ENCODE results near the gene MTURN. TPM values are rescaled to one million over a fixed set of nuclear protein-coding genes. Genes with fewer than 3 reads are reported as not detected.

The MTURN gene
- polyA plus RNA-seq, 2 of the 4 experiments (the other 2 are of a cell fraction) = 2.3 to 2.5 TPM

DNA sequence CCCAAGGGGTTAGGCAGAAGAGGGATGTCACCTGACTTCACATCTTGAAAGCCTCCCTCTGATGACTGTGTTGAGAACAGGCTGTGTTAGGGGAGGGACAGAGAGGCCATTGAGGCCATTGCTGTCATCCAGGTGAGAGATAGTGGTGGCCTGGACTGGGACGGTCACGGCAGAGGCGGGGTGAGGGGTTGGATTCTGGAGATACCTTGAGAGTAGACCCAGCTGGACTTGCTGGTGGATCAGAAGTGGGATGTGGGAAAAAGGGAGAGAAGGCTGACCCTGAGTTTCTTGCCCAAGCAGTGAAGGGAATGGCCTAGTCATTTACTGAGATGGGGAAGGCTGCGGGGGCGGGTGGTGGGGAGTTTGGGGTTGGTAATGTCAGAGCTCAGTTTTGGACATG, 13.6 kb downstream of the MTURN start:
- ATAC-seq = no peak

DNA sequence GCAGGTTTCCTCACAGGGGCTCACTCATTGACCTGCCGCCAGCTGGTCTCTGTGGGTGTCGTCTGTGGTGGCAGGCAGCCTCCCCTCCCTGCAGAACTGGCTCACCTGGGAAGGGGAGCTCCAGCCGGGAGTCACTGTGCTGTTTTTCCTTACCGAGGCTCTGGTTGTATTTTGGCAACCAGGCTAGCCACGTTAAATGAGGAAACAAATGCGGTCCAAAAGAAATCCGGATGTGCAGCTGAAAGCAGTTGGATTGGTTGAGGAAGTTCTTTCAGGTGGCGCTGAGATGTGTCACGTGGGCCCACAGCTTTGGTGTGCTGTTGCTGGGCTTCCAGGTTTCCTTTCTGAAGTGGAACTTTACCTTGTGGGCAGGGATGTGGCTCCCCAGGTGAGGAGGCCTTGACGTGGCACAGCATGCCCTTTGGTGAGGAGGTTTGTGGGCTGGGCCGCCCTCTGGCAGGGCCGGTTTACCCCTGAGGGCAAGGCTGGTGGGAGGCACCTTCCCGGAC, 14.2 kb downstream of the MTURN start:
- no peak for FAIRE-seq

More for the DNA sequence above, 13.6 kb downstream of the MTURN start:
- H3K9me3 ChIP-seq = no peaks in the 10 kb centered on the region
- TF ChIP-seq MAZ (IDR thresholded peaks at IDR 0.05; ENCODE audit: borderline replicate concordance, low read depth, low read length) (no peak), ZSCAN20 (CRISPR knock-in tag; IDR thresholded peaks at IDR 0.05) (no peak), KDM5A (IDR thresholded peaks at IDR 0.05) (no peak), ESRRA (IDR thresholded peaks at IDR 0.05; ENCODE audit: borderline replicate concordance, low read length) (no peak), TP53 (CRISPR knock-in tag; IDR thresholded peaks at IDR 0.05) (no peak), FOXS1 (CRISPR knock-in tag; IDR thresholded peaks at IDR 0.05) (no peak), NR3C1 (IDR thresholded peaks at IDR 0.05) (no peak), FOSB (CRISPR knock-in tag; IDR thresholded peaks at IDR 0.05) (no peak), RARB (CRISPR knock-in tag; IDR thresholded peaks at IDR 0.05) (no peak), CEBPB (IDR thresholded peaks at IDR 0.05) (no peak), RAD21 (conservative IDR thresholded peaks at IDR 0.05 in 1 of 2, IDR thresholded peaks at IDR 0.05 in 1 of 2) (no peak), CHD2 (IDR thresholded peaks at IDR 0.05; ENCODE audit: low read length, partially characterized antibody) (no peak), HOXA7 (CRISPR knock-in tag; IDR thresholded peaks at IDR 0.05) (no peak), HEYL (CRISPR knock-in tag; IDR thresholded peaks at IDR 0.05) (no peak), KDM1A (IDR thresholded peaks at IDR 0.05; ENCODE audit: low read depth) (no peak), FOSL2 (IDR thresholded peaks at IDR 0.05) (no peak), FOSL2 (CRISPR knock-in tag; IDR thresholded peaks at IDR 0.05) (no peak)
- TF ChIP-seq, protein P1, sequence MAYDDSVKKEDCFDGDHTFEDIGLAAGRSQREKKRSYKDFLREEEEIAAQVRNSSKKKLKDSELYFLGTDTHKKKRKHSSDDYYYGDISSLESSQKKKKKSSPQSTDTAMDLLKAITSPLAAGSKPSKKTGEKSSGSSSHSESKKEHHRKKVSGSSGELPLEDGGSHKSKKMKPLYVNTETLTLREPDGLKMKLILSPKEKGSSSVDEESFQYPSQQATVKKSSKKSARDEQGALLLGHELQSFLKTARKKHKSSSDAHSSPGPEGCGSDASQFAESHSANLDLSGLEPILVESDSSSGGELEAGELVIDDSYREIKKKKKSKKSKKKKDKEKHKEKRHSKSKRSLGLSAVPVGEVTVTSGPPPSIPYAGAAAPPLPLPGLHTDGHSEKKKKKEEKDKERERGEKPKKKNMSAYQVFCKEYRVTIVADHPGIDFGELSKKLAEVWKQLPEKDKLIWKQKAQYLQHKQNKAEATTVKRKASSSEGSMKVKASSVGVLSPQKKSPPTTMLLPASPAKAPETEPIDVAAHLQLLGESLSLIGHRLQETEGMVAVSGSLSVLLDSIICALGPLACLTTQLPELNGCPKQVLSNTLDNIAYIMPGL (CRISPR knock-in tag; IDR thresholded peaks at IDR 0.05; ENCODE audit: borderline replicate concordance) = no peak
- TF ChIP-seq, protein P2, sequence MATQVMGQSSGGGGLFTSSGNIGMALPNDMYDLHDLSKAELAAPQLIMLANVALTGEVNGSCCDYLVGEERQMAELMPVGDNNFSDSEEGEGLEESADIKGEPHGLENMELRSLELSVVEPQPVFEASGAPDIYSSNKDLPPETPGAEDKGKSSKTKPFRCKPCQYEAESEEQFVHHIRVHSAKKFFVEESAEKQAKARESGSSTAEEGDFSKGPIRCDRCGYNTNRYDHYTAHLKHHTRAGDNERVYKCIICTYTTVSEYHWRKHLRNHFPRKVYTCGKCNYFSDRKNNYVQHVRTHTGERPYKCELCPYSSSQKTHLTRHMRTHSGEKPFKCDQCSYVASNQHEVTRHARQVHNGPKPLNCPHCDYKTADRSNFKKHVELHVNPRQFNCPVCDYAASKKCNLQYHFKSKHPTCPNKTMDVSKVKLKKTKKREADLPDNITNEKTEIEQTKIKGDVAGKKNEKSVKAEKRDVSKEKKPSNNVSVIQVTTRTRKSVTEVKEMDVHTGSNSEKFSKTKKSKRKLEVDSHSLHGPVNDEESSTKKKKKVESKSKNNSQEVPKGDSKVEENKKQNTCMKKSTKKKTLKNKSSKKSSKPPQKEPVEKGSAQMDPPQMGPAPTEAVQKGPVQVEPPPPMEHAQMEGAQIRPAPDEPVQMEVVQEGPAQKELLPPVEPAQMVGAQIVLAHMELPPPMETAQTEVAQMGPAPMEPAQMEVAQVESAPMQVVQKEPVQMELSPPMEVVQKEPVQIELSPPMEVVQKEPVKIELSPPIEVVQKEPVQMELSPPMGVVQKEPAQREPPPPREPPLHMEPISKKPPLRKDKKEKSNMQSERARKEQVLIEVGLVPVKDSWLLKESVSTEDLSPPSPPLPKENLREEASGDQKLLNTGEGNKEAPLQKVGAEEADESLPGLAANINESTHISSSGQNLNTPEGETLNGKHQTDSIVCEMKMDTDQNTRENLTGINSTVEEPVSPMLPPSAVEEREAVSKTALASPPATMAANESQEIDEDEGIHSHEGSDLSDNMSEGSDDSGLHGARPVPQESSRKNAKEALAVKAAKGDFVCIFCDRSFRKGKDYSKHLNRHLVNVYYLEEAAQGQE (IDR thresholded peaks at IDR 0.05) = no peak
- ChIA-PET CTCF (interaction anchor here (1.5 kb wide), 1 partner anchor 15 kb away, joined by 4 read pairs; no protein-coding TSS in a partner anchor), POLR2A (no interaction called here)
- peaks cover 5% of the 10 kb centered on the region; the same call in 1 of the 3 replicates for H3K4me1 ChIP-seq
- no peak for DNase-seq (ENCODE audit: low read depth in 1 of 2, low spot score in 1 of 2)
- no peak overlapping the region for H3K4me2 ChIP-seq
- no peak overlapping the region for H3K4me3 ChIP-seq
- 76% methylated on average over 4 of the region's 5 CpGs for WGBS (ENCODE audit: missing lambda C conversion rate)
- no peak for FAIRE-seq
- H3K27ac ChIP-seq = no peak overlapping the region

More for the DNA sequence above, 14.2 kb downstream of the MTURN start:
- Histone ChIP-seq H3K27ac (no peak overlapping the region), H3K9me3 (no peaks in the 10 kb centered on the region), H3K4me1 (peaks cover under 1% of the 10 kb centered on the region; the same call in 1 of the 3 replicates), H3K4me2 (no peak overlapping the region), H3K4me3 (no peak overlapping the region)
- no peak for ATAC-seq
- 80% methylated on average over 11 of the region's 13 CpGs for WGBS (ENCODE audit: missing lambda C conversion rate)
- TF ChIP-seq, protein P3, sequence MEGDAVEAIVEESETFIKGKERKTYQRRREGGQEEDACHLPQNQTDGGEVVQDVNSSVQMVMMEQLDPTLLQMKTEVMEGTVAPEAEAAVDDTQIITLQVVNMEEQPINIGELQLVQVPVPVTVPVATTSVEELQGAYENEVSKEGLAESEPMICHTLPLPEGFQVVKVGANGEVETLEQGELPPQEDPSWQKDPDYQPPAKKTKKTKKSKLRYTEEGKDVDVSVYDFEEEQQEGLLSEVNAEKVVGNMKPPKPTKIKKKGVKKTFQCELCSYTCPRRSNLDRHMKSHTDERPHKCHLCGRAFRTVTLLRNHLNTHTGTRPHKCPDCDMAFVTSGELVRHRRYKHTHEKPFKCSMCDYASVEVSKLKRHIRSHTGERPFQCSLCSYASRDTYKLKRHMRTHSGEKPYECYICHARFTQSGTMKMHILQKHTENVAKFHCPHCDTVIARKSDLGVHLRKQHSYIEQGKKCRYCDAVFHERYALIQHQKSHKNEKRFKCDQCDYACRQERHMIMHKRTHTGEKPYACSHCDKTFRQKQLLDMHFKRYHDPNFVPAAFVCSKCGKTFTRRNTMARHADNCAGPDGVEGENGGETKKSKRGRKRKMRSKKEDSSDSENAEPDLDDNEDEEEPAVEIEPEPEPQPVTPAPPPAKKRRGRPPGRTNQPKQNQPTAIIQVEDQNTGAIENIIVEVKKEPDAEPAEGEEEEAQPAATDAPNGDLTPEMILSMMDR (IDR thresholded peaks at IDR 0.05) = no peak
- TF ChIP-seq MAZ (IDR thresholded peaks at IDR 0.05; ENCODE audit: borderline replicate concordance, low read depth, low read length) (no peak), JUNB (IDR thresholded peaks at IDR 0.05) (no peak), CBX2 (IDR thresholded peaks at IDR 0.05; ENCODE audit: borderline replicate concordance, low read depth) (no peak), HES2 (IDR thresholded peaks at IDR 0.05) (no peak), BHLHE40 (IDR thresholded peaks at IDR 0.05; ENCODE audit: low read depth, low read length) (no peak), RNF2 (IDR thresholded peaks at IDR 0.05; ENCODE audit: borderline replicate concordance, low read depth) (no peak), FOSL2 (IDR thresholded peaks at IDR 0.05) (no peak), FOSL2 (CRISPR knock-in tag; IDR thresholded peaks at IDR 0.05) (no peak), CHD4 (IDR thresholded peaks at IDR 0.05; ENCODE audit: borderline replicate concordance) (no peak), ATOH8 (CRISPR knock-in tag; IDR thresholded peaks at IDR 0.05; ENCODE audit: low read depth) (no peak)
- TF ChIP-seq, protein P4, sequence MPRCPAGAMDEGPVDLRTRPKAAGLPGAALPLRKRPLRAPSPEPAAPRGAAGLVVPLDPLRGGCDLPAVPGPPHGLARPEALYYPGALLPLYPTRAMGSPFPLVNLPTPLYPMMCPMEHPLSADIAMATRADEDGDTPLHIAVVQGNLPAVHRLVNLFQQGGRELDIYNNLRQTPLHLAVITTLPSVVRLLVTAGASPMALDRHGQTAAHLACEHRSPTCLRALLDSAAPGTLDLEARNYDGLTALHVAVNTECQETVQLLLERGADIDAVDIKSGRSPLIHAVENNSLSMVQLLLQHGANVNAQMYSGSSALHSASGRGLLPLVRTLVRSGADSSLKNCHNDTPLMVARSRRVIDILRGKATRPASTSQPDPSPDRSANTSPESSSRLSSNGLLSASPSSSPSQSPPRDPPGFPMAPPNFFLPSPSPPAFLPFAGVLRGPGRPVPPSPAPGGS (IDR thresholded peaks at IDR 0.05) = no peak
- ChIA-PET POLR2A (no interaction called here), CTCF (interaction anchor here (1.5 kb wide), 1 partner anchor 14 kb away, joined by 4 read pairs; no protein-coding TSS in a partner anchor)
- DNase-seq (ENCODE audit: low read depth in 1 of 2, low spot score in 1 of 2) = no peak
